Motor neuron (in vitro differentiated cells): ENCODE measurements around the gene MS4A10. TPM values are rescaled to one million over a fixed set of nuclear protein-coding genes. Genes with fewer than 3 reads are reported as not detected.
A peak's percentile ranks its signal among the peaks of the same experiment; 100 is the strongest.

ENCODE experiments used
- ATAC-seq, 8 experiments: fragments of 200-7000 bp; cut with Tn5 transposase; replicated peaks in 6 of 8; 2 replicates each; pipeline ENCODE4 v1.8.0; 2021; ENCODE audit warnings: mild to moderate bottlenecking in 8 of 8, moderate library complexity in 8 of 8
- H3K27ac ChIP-seq, 2 donors: fragments of 250-450 bp; sonication (Bioruptor Pico); 2 replicates each; pipeline ENCODE4 v1.9.0; 2021; ENCODE audit warnings: antibody characterized with exemption in 2 of 2, mild to moderate bottlenecking in 2 of 2, moderate library complexity in 1 of 2
- H3K4me1 ChIP-seq, 2 donors: fragments of 250-450 bp; sonication (Bioruptor Pico); replicated peaks in 1 of 2; 2 replicates each; pipeline ENCODE4 v1.6.1; 2021; ENCODE audit warnings: antibody characterized with exemption in 2 of 2, mild to moderate bottlenecking in 2 of 2, moderate library complexity in 1 of 2
- H3K4me3 ChIP-seq, 5 donors: fragments of 250-450 bp; sonication (Bioruptor Pico); 2 replicates each; pipeline ENCODE4 v1.9.0; 2021; ENCODE audit warnings: antibody characterized with exemption in 5 of 5, mild to moderate bottlenecking in 5 of 5, moderate library complexity in 4 of 5
- WGBS, 10 experiments: fragments of 450-650 bp; shearing (Covaris generic); methylation state at CpG; one replicate each; pipeline ENCODE4 v1.0.0; 2022; 5-methylcytosine and 5-hydroxymethylcytosine counted together
- in situ Hi-C, 9 experiments: fragments of 400-800 bp; cut with MboI; loops; one replicate each; pipeline ENCODE4 v1.15.0; 2021; ENCODE audit warnings: low sequenced_read_pairs in 9 of 9, low pct_unique_long_range_greater_than_20kb in 2 of 9; ENCODE audit not compliant: unreplicated experiment in 9 of 9
- total RNA-seq, 8 experiments: library from RNA; unstranded; fragments of 300-600 nt; gene quantifications; 2 replicates each; pipeline versions ENCODE4 v1.2.3 to v1.2.4, GENCODE V29; 2022

Gene MS4A10
- total RNA-seq, 8 experiments from 2014 or later = 0.08 to 0.33 (median 0.10) TPM; not detected in 4

DNA sequence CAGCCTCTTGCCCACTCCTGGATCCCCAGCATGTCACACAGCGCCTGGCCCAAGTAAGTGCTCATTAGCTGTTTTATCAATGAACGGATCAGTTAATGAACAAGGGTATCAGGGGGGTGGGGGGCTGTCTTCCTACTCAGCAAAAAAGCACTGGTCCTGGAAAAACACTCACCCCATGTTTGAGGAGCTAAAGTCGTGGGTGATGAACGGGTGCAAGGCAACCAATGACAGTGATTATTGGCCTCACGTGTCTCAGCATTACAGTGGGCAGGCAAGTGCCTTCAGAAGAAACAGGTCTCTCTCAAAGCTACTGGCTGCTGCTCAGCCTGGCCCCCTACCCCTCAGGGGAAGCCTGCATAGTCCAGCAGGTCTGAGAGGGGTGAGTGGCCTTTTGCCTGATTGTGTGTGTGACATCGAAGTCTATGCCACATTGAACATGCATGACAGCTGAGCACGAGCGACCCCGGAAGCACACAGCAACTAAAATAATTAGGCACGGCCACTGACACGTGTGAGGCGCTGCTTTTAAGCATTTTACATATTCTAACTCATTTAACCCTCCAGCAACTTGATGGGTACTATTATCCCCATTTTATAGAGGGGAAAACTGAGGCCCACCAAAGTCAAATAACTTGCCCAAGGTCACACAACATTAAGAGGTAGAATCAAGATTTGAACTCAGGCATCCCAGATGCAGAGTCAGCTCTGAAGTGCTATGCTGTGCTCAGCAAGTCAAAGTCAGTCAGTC is 2.6 kb upstream of the MS4A10 start:
- ATAC-seq = no peak
- in situ Hi-C loops = no loop called here
- Histone ChIP-seq H3K4me1 (peaks cover 8 to 16% of the 10 kb centered on the region in 2 donors), H3K4me3 (no peak overlapping the region), H3K27ac (no peak overlapping the region)
- 19 to 100% (median 57%) methylated on average over 1 to 10 of the region's 12 CpGs; no CpG with 5 or more reads in 2 of the 10 experiments for WGBS, 10 experiments

DNA sequence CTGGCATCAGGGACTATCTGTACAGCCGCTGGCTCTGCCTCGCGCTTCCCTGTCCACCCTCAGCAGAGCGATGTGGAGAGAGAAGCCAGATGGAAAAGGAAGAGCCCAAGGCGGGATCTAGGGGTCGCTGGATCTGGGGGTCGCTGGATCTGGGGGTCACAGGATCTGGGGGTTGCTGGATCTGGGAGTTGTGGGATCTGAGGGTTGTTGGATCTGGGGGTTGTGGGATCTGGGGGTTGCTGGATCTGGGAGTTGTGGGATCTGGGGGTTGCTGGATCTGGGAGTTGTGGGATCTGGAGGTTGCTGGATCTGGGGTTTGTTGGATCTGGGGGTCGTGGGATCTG is 2.0 kb upstream of the MS4A10 start:
- WGBS, 10 experiments = 80 to 93% (median 88%) methylated on average over 2 to 4 of the region's 8 CpGs; no CpG with 5 or more reads in 7 of the 10 experiments
- Histone ChIP-seq H3K4me3 (no peak overlapping the region), H3K27ac (no peak overlapping the region), H3K4me1 (peaks cover 8 to 16% of the 10 kb centered on the region in 2 donors)
- in situ Hi-C loops = no loop called here
- no peak for ATAC-seq

DNA sequence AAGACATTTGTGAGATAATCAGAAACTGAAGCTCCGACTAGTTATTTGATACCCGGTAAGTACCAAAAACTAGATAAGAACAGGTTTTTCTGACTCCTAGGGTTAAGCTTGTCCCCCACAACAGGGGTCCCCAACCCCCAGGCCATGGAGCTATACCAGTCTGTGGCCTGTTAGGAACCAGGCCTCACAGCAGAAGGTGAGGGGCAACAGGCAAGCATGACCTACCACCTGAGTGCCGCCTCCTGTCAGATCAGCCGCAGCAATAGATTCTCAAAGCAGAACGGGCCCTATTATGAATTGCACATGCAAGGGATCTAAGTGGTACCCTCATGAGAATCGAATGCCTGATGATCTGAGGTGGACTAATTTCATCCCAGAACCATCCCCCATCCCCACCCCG is 1.2 kb upstream of the MS4A10 start:
- ATAC-seq = no peak
- in situ Hi-C loops = no loop called here

DNA sequence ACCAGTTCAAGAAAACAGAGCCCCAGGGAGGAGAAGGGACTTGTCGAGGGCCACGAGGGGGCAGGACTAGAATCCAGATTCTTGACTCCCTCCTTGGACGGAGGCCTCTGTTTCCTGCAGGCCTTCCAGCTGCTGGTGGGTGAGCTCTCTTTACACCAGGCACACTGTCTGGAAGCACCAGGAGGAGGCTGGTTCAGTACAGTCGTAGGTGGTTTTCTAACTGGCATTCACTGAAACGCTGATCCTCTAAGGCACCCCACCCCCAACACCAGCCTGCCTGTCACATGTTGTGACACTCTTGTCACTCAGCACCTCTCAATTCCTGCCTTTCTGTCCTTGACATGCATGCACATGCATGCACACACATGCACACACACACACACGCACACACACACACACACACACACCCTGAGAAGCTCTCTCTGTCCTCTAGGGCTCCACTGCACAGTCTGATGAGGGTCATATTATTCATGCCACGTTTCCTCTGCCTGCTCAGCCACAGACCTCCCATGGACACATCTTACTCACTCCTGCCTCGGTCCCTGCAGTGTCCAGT is 751 bp downstream of the MS4A10 start:
- Histone ChIP-seq H3K4me3 (no peak overlapping the region), H3K4me1 (peaks cover 8 to 14% of the 10 kb centered on the region in 2 donors), H3K27ac (no peak overlapping the region)
- peak; percentile 20 to 99 (median 98) for ATAC-seq
- in situ Hi-C loops = no loop called here
- 5 to 67% (median 59%) methylated on average over 3 to 4 of the region's 8 CpGs; no CpG with 5 or more reads in 7 of the 10 experiments for whole genome bisulfite sequencing, 10 experiments

More for the DNA sequence above, 1.2 kb upstream of the MS4A10 start:
- 0 to 100% (median 93%) methylated on average over 1 to 3 of the region's 7 CpGs; no CpG with 5 or more reads in 2 of the 10 experiments for WGBS, 10 experiments
- H3K27ac ChIP-seq = no peak overlapping the region
- H3K4me1 ChIP-seq = peaks cover 8 to 16% of the 10 kb centered on the region in 2 donors
- H3K4me3 ChIP-seq = no peak overlapping the region

DNA sequence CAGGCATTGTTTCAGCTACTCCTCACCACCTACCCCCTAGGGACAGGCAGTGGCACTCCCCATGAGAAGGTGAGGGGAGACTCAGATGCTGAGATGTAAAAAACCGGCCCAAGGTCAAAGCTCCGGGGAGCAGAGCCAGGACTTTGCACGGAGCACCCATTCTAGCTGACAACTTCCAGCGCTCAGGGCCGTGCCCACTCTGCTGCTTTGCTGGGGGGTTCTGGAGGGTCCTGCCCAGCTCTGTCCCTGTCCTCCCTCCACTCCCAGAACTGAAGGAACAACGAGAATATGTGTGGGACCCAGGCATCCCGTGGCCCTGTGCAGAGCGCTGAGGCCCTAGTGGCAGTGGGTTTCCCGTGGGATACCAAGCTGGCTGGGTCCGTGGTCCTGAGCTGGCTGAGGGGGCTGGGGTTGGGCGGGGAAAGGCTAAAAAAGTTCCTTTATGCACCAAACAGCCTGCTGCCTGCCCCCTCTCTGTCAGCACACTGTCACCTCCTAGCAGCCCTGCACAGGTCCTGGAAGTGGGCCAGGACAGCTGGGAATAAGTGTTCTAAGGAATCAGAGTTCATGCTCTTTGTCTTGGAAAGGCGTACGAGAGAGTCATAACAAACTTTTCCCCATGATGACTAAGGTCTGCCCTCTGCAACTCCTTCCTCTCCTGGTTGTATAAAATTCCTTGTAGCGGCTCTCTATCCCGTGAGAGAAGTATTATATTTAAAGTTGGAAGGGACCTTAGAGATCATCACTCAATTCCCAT is 1.9 kb downstream of the MS4A10 start:
- no peak overlapping the region for H3K27ac ChIP-seq
- in situ Hi-C loops = no loop called here

DNA sequence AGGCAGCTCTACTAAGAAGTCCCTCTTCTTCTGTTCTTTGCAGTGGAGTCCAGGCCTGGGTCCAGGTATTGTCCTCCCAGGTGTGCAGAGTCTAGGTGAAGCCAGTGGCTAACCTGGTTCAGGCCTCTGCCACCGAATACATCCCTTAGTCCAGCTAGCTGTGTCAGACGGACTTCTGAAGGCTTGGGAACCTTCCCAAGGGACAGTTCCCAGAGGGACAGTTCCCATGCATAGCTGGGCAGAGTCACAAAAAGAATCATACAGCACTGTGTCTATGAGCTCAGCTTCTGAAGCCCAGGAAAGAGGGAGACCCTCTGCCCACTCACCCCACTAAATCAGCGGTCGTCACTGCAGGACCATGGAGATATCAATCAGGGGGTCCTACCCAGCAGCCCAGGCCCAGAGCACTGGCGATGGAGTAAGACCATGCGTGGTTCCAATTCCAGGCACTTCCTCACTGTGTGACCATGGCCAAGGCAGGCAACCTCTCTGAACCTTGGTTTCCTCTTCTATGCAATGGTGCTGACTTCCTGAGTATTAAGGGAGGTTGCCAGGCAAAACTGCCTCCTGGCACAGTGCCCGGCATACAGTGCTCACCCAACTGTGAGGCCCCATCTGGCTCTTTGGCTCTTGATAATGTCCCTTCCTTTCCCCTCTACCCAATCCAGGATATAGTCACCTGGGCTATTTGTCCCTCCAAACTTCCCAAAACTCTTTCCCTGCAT is 3.4 kb downstream of the MS4A10 start:
- Histone ChIP-seq H3K4me3 (no peak overlapping the region), H3K27ac (no peak overlapping the region), H3K4me1 (peaks cover 8 to 10% of the 10 kb centered on the region in 2 donors)
- no peak for ATAC-seq
- in situ Hi-C loops = no loop called here
- WGBS, 10 experiments = 74 to 100% (median 91%) methylated on average over 1 to 3 of the region's 7 CpGs; no CpG with 5 or more reads in 4 of the 10 experiments

More for the DNA sequence above, 1.9 kb downstream of the MS4A10 start:
- H3K4me3 ChIP-seq = no peak overlapping the region
- peak in 2 of 8 experiments; percentile 32 to 55 for ATAC-seq
- peaks cover 8 to 10% of the 10 kb centered on the region in 2 donors for H3K4me1 ChIP-seq
- WGBS, 10 experiments = 24 to 95% (median 86%) methylated on average over 2 to 10 of the region's 15 CpGs; no CpG with 5 or more reads in 2 of the 10 experiments

DNA sequence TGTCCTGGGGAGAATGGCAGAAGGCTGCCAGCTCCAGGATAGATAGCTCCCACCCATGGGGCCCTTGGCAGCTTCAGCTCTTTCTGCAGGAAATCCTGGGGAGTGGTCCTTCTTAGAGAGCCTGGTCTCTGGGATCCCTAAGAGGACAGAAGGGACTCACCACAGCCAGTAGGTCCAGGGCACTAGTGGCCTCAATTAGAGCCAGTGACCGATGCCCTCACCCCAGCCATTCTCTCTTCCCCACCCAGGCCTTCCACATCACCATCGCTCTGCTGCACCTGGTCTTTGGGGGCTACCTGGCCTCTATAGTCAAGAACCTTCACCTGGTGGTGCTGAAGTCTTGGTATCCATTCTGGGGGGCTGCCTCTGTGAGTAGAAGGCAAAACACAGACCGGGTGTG is 5.6 kb downstream of the MS4A10 start:
- peaks cover 7 to 8% of the 10 kb centered on the region in 2 donors for H3K4me1 ChIP-seq
- in situ Hi-C loops = no loop called here
- no peak overlapping the region for H3K4me3 ChIP-seq
- no peak overlapping the region for H3K27ac ChIP-seq
- 55 to 100% (median 83%) methylated on average over 1 to 2 of the region's 3 CpGs; no CpG with 5 or more reads in 7 of the 10 experiments for WGBS, 10 experiments
- ATAC-seq = no peak

DNA sequence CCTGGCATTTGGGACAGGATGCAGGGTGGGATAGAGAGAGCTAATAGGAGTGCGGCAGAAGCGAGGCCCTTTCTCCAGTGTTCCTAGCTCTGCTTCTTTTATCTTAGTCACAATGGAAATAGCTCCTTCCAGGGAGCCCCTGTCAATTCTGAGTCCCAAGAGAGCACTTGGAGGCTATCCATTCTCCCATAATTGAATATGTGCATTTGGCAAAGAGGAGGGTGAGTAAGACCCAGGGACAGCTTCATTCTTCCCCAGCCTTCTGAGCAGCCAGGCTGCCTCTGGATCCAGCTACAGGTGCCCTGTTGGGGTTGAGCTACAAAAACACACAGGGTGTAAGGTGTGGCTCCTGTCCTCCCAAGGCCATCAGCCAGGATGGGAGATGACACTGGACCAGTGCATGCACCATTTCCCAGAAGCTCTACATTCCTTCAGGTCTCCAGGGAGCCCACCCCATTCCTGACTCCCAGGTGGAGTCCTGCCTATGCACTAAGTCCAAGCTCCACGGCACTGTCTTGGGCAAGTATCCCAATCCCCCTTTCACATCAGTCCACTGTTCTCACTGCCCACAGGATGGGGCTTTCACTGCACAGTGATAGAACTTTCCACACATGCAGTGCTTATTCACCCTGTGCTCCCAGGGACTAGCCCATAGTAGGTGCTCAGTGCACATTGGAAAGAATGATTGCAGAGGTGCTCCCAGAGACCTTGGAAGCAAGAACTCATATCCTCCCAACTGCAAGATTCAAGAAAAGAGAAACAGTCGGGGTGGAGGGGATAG is 6.2 kb downstream of the MS4A10 start:
- H3K4me1 ChIP-seq = peaks cover 1 to 4% of the 10 kb centered on the region in 2 donors
- ATAC-seq = peak in 6 of 8 experiments; percentile 54 to 95 (median 84)
- 0 to 80% (median 40%) methylated on average over 1 to 4 of the region's 4 CpGs; no CpG with 5 or more reads in 5 of the 10 experiments for WGBS, 10 experiments
- H3K27ac ChIP-seq = no peak overlapping the region
- in situ Hi-C loops = no loop called here
- H3K4me3 ChIP-seq = no peak overlapping the region

DNA sequence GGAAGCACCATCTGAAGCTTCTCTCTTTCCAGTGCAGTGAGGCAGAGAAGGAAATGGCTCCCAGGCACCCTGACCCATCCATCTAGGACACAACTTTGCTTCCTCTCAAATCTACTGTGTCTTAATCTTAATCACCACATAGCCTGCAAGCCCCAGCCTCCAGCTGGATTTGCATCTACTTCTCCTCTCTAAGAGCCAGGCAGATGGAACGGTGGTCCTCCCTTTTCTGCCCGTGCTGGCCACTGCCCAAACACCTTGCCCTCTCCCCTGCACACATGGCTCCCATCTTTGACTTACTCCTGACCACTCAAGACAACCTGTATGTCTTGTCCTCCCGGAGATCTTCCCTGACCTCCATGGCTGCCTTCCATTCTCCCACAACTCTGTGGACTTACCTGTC is 7.4 kb downstream of the MS4A10 start:
- no peaks in the 10 kb centered on the region for H3K4me1 ChIP-seq
- WGBS, 10 experiments = 0 to 71% (median 49%) methylated on average over 1 to 3 of the region's 3 CpGs; no CpG with 5 or more reads in 7 of the 10 experiments
- ATAC-seq = no peak
- in situ Hi-C loops = no loop called here
- H3K27ac ChIP-seq = no peak overlapping the region
- H3K4me3 ChIP-seq = no peak overlapping the region

DNA sequence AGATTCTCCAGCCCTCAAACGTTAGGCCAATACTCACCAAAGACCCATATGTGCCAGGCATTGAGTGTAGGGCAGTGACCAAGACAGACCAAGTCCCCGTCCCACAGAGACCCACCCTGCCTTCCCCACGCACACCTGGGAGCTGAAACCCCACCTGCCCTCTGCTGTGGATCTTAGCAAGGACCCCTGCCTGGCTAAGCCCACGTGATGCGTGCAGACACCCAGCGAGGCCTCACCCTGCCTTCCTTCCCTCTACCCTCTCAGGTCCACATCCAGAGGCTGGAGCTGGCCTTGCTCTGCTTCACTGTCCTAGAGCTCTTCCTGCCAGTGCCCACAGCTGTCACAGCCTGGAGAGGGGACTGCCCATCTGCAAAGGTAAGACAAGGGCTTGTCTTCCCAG is 10.2 kb downstream of the MS4A10 start:
- no peak overlapping the region for H3K4me3 ChIP-seq
- H3K4me1 ChIP-seq = no peaks in the 10 kb centered on the region
- ATAC-seq = no peak
- no peak overlapping the region for H3K27ac ChIP-seq
- in situ Hi-C loops = no loop called here
- 50 to 83% (median 58%) methylated on average over 1 to 5 of the region's 6 CpGs; no CpG with 5 or more reads in 6 of the 10 experiments for WGBS, 10 experiments

DNA sequence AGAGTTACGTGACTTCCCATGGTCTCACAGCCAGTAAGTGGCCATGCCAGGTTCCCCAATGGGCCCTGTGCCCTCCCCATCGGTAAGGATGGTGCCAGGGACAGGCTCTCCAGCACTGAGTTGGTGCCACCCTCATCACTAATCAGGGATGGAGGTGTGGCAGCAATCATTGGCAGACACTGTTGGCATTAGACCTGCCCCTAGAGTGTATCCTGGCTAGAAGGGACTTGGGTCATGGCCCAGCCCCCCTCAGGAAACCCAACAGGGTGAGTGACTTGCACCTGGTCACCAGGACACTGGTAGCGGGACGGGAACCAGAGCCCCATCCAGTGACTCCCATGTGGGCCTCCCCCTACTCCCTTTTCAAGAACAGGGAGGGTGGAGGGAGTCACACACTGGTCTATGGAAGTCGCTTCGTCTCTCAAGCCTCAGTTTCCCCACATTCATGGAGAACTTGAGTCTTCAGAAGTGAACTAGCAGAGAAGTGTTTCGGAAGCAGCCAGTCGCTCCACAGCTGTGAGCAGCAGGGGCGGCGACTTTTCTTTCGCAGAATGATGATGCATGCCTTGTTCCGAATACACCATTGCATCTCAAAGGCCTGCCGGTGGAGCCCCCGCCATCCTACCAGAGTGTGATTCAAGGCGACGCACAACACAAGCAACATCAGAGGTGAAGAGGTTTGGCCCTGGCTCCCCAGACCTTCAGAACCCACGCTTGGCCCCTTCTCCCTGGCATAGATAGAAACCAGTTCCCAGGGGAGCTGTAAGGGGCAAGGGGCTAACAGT is 12.9 kb downstream of the MS4A10 start:
- no peak overlapping the region for H3K27ac ChIP-seq
- ATAC-seq = no peak
- H3K4me1 ChIP-seq = no peaks in the 10 kb centered on the region
- 40 to 89% (median 79%) methylated on average over 1 to 5 of the region's 17 CpGs; no CpG with 5 or more reads in 3 of the 10 experiments for WGBS, 10 experiments
- in situ Hi-C loops = no loop called here
- no peak overlapping the region for H3K4me3 ChIP-seq
